SK-N-SH treated with all-trans-retinoic acid at 6 μM for 48 hours (cell line): Measurements from ENCODE around the gene KIAA1755.

Experiments
- ESRRG ChIP-seq: fragments of 250-450 bp; sonication (Bioruptor Pico); IDR thresholded peaks from 2 replicates; pipeline ENCODE4 v1.6.1; 2021; ENCODE audit warnings: mild to moderate bottlenecking
- TF ChIP-seq, protein P1 (sequence below): fragments of 250-450 bp; sonication (Bioruptor Pico); IDR thresholded peaks from 2 replicates; pipeline ENCODE4 v1.5.1; 2020; ENCODE audit warnings: low read depth, mild to moderate bottlenecking, moderate library complexity

DNA sequence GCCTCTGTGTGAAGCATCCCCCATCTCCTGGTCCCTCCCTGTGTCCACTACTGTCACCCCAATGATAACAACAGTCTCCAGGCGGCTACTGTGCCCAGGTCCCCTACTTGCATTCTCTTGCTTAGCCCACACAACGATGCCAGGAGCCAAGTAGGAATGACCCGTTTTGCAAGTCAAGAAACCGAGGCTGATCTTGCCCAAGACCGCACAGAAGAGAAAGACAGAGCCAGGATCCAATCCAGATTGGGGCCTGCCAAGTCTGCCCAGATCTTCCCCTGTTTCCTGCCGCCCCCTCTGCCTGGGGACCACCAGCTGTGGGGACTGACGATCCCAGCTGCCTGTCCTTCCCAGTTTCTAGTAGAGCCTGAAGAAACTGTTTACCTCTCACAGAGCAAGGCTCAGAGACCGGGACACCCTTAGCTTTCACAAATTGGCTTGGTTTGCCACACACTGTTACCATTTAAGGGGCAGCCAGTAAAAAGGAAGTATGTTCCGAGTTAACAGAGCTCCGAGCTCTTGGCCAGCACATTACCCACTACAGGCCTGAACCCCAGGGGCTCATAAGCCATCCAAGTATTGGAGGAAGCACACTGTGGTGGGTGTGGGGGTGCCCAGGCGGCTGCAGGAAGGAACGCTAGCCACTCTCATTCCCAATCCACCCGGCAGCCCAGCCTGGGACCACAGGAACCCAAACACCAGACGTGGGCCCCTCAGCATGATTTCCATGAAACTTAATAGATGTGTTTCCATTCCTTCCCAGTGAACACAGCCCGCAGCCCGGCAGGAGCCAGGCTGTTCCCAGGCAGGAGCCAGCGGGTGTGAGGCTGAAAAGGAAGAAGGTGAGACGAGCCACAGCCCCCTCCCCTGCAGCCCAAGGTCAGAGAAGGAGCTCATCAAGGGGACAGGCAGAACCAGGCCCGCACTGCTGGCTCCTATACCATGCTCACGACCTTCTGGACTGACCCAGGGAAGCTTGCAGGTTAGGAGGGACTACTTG is 7.9 kb downstream of the KIAA1755 start:
- TF ChIP-seq ESRRG (CRISPR knock-in tag), result no peak
- TF ChIP-seq, protein P1, sequence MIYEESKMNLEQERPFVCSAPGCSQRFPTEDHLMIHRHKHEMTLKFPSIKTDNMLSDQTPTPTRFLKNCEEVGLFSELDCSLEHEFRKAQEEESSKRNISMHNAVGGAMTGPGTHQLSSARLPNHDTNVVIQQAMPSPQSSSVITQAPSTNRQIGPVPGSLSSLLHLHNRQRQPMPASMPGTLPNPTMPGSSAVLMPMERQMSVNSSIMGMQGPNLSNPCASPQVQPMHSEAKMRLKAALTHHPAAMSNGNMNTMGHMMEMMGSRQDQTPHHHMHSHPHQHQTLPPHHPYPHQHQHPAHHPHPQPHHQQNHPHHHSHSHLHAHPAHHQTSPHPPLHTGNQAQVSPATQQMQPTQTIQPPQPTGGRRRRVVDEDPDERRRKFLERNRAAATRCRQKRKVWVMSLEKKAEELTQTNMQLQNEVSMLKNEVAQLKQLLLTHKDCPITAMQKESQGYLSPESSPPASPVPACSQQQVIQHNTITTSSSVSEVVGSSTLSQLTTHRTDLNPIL (CRISPR knock-in tag), result no peak
